Activated naive CD4-positive, alpha-beta T cell treated with anti-CD3 and anti-CD28 coated beads, Interleukin-2, amount 50 U/mL, for 16 hours (primary cell): ENCODE results near the gene MRPL54.

Source experiments
- DNase-seq: peaks from one replicate; pipeline ENCODE4 v3.0.0-alpha.2; 2020

MRPL54 gene

DNA sequence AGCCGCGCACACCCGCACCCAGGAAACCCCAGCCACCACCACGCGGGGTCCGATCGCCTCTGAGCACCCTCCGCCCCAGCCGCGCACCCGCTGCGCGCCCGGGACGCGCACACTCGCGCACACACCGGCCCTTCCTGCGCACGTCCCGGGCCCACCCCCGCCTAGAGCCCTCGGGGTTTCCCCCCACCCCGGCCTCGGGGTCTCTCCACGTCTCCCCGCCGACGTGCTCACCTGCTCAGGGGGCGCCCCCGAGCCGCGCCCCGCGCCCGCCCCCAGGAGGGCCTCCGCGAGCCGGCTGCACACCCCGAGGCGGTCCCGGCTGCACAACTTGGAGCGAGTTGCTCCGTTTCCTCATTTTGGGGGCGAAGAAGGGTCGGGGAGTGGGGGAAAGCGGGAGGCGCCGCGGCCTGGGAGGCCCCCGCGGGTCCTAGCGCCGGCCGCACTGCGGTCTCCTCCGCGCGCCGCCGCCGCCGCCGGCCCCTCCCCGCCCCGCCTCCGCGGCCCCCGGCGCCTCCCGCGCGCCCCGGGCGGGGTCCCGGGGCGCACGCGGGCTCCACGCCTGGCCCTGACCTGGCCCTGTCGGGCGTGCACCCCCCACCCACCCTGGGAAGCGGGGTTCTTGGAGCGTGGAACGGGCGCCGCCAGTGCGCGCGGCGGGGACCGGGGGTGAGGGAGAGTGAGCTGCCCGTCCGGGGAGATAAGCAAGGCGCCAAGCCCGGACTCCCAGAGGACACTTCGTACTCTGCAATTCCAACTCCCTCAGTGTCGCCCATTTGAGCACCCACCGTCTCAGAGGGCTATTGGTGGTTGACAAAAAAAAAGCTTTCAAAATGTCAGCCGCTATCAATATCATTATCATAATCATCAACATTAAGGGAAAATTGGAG, 23.7 kb downstream of the MRPL54 start, which contains the start of gene MATK:
Gene MATK (minus strand): TSS at position 444 of the 887 bp plus-strand sequence. CDS start 1,246 bp downstream, outside the sequence.
- peak; percentile 46 for DNase-seq

DNA sequence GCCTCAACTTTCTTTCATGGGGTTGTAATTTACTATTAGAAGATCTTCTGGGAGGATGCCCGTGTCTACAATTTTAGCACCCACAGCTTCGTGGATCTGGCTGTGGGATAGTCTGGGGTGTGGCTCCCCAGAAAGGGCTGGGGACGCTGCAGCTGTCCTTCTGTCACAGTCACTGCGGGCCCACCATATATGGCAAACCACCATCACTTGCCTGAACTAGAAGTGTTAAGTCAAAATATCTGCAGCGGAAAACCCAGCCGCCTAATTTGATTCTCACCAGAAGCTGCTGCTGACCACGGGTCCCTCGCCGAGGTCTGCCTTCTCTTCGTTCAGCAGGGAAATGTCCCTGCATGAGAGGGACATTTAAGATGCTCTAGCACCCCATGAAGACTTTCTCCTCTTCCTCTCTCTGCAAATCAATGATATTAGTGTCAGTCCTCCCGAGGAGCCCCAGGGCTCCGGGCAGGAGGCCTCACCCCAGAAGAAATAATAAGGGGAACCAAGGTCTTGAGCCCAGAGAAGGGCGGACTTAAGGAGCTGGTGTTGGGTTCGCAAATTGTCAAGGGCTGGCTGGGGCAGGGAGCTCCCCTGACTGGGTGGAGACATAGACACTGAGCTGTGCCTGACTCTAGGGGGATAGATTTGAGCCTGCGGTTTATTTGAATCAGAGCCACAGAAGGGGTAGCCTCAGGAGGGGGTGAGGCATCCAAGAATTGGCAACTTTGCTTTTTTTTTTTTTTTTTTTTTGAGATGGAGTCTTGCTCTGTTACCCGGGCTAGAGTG, 26.7 kb downstream of the MRPL54 start:
- no peak for DNase-seq

DNA sequence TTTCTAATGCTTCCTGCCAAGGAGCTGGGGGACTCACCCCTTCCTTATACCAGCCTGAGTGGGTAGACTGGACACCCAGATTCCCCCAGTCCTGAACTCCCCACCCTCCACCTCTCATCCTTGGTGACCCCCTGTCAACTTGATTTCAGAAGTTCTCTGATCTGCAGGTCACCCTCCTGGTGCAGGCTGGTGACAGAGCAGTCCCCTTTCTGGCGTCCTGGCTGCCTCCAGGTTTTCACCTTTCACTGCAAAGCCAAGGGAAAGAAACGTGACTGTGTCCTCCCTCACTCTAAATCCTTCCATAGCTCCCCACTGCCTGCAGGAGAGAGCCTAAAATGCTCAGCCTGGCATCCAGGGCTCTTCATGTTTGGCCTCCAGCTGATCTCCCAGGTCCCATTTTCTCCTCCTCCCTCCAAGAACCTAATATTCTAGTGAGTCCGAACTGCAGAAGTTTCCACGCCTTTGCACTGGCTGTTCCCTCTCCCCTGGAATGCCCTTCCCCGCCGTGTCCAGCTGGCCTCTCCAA, 27.8 kb downstream of the MRPL54 start:
- DNase-seq = no peak

DNA sequence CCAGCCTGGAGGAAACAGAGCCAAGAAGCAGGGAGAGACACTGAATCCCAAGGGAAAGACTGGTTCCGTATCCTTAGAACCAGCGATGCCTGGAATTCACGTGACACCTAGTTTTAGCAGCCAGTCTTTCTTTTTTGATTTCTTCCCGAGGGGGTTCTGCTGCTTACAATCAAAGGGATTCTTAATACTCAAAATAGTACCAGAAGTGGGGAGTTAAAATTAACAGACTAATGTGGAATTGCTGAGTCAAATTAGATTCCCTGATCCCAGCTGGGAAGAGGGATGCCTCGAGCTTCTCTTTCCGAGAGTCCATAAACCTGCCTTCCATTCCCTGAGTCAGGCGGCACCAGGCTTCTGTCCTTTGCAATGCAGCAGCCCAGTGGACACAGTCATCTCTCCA, 28.5 kb downstream of the MRPL54 start:
- DNase-seq = no peak

DNA sequence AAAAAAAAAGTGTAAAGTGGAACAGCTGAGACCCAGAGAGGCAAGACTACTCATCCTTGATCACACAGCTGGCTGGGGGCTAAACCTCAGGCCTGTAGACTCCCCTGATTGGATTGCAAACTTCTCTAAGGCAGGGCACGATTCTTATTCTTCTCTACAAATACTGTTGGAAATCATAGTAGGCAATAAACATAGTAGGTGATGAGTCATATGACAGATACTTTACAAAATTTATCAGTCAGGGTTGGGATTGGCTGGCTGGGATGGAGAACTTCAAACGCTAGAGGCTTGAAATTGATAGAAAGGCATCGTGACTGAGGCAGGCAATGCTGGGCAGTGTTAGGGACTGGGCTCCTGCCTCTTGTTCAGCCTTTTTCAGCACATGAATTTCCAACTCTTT, 29.6 kb downstream of the MRPL54 start:
- DNase-seq = no peak

DNA sequence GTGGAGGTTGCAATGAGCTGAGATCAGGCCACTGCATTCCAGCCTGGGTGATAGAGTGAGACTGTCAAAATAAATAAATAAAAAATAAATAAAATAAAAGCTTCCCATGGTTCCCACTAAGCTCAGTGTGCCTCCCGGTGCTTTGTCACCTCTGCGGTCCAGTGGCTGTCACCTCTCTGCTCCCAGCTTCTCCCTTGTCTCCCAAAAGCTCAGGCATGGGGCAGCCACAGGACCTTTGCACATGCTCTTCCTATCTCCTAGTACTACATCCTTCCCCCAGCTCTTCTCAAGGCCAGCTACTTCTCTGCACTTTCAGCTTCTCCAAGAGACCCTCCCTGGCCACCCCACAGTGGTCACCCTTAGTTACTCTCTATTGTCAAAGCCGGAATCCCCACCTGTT, 31.3 kb downstream of the MRPL54 start:
- no peak for DNase-seq

DNA sequence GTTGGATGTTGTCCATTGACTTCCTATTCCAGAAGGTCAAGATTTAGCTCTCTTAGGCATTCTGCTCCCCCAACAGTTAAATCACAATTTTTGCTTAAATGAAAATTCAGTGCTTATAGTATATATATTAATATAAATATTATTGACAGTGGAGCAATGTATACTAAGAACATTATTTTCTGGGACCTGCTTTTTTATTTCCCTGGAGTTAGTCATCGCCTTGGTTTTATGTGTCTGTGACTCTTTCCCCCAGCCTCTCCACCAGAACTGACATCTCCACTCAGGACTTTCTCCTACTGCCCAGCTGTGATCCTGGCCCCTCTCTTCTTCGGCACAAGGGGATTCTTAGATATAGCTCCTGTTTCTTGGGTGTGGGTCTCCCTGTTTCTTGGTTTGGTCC, 33.9 kb downstream of the MRPL54 start:
- DNase-seq = no peak

DNA sequence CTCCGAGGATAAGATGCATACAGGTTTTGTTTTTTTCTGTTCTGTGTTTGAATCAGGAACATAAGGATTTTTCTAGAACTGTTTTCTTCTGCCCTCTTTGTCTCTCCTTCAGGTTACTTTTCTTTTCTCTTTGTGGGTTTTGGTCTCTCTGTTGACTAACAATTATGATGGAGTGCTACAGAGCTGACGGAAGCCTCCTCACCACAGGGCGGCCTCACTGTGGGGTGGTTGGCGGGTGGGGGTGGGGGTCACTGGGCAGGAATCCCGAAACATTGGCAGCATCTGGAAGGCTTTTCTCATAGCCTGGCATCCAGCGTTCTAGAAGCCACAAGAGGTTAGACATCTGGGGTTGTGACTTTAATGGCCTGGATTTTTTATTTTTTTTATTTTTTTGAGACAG, 35.7 kb downstream of the MRPL54 start:
- no peak for DNase-seq

DNA sequence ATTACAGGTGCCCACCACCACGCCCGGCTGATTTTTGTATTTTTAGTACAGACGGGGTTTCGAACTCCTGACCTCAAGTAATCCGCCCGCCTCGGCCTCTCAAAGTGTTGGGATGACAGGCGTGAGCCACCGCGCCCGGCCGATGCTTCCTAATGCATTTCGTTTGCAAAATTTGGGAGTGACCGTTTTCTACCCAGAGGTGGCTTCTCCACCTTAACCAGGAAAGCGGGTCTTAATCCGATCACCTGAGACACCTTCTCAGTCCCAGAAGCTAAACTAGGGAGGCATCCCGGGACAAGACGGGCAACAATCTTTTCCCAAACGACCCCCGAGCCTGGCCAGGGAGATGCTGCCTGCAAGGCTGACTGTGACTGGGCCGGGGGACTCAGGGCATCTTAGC, 38.5 kb downstream of the MRPL54 start:
- no peak for DNase-seq

DNA sequence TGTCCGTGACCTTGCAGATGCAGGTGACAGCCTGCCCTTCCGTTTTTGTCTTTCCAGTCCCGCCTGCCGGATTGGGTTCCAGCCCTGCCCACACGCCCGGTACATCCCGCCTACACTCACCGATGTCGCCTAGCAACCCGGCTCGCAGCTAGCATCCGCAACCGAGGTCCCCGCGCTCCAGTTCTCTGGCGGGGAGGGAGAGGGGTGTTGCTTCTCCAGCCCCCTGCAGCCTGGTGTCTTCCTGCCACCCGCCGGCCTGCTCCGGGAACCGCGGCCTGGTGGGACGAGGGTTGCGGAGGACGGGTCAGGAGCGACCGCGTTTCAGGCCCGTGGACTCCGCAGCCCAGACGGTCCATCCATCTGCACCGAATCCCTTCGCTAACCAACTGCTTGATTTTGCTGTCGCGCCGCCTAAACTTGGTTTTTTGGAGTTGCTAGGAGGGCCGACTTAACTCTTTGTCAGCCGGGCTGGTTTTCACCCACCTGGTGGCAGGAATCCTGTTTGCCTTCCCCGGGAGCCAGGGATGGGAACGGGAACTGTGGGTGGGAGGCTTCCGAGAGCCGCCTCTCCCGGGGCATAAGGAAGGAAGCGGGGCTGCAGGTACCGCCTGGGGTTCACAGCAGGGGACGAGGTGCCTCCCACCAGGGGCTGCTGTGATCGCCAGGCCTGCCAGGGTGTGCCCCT, 39.1 kb downstream of the MRPL54 start:
- peak; percentile 55 for DNase-seq

DNA sequence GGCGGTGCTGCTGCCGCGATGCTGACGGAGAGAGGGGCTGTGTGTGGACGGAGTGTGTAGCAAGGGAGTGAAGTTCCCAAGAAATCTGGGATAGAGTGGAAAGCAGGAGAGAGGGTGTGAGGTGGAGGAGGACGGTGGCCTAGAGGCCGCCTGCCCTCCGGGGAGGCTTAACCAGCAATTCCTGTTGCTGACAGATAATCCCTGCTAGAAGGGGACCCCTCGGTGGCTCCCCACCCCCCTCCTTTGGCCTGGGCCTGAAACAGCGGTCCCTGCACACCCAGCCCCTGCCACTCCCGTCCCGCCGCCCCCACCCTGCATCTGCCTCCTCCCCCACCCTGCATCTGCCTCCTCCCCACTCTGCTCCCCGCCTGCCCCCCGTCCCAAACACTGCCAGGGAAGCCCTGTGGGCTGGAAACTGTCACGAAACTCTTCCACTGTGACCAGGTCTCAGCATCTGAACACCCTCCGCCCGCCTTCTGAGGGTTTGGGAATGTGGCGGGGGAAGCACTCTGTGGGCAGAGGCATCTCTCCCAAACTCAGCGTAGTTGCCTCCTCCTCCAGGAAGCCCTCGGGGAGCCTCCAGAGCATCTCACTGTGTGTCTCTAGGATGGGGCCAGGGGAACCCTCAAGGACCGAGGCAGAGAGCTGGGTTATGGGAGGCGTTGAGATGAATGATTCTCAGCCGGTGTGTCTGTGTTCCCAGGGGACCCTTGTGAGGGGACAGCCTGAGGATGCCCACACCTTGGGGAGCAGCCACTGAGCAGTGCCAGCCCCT, 40.8 kb downstream of the MRPL54 start:
- DNase-seq = no peak

DNA sequence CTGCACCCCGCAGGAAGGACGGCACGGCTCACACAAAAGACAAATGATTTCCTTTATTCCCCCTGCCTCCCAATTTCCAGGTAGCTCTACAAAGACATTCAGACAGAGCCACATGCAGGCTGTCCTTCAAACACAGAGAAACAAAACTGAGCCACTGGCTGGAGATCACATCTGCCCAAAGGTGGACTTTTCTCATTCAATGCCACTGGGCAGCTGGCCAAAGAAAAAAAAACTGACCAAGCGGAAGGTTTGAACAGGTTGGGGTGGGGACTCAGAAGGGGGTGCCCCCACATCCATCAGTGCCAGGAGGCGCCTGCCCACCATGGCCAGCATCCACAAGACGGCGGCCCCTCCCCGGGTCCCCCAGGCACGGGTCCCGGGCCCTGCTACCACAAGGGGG, 41.5 kb downstream of the MRPL54 start:
- no peak for DNase-seq

DNA sequence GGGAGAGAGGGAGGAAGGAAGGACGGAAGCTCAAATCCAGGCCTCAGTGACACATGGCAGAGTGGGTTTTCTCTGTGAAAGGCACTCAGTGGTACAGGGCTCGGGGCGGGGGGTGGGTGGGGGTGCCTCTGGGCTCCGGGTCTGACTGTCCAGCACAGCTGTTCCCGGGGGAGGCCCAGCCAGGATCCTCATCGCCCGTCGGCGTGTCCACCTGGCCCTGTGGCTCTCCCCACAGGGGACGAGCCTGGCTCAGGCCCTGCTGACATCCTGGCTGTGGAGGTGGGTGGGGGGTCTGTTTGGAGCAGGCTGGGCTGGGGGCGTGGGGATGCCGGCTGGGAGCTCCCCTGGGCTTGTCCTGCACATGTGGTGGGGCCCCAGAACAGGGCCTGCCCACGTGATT, 41.9 kb downstream of the MRPL54 start:
- no peak for DNase-seq

DNA sequence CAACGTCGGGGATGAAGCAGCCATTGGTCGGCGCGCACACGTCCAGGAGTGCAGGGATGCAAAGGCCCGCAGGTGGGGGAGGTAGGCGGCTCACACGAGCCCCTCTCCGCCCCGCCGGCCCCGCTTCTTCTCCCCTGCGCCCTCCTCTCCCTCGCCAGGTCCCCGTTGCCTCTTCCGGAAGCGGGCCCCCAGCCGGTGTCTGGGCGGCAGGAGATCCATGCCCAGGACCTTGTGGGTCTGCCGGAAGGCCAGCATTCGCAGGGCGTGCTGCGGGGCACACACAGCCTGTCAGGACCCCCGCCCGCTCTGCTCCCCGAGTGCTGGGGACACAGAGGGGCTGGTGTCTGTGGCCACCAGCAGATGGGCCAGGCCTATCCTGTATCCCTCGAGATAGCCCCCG, 43.4 kb downstream of the MRPL54 start:
- DNase-seq = no peak

DNA sequence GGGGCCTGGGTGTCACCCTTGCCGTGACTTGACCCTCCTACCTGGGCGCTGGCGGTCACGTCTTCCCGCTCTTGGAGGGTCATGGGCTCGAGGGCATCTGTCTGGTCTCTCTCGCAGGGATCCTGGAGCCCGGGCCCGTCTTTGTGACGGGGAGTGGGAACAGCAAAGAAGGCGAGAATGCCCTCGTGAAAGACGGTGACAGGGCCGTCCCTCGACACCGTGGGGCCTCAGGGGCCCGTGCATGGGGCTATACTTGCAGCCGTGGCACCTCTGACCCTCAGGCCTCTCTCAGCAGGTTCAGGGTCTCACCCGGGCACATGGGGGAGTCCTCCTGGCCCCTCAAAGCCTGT, 44.6 kb downstream of the MRPL54 start:
- DNase-seq = no peak

DNA sequence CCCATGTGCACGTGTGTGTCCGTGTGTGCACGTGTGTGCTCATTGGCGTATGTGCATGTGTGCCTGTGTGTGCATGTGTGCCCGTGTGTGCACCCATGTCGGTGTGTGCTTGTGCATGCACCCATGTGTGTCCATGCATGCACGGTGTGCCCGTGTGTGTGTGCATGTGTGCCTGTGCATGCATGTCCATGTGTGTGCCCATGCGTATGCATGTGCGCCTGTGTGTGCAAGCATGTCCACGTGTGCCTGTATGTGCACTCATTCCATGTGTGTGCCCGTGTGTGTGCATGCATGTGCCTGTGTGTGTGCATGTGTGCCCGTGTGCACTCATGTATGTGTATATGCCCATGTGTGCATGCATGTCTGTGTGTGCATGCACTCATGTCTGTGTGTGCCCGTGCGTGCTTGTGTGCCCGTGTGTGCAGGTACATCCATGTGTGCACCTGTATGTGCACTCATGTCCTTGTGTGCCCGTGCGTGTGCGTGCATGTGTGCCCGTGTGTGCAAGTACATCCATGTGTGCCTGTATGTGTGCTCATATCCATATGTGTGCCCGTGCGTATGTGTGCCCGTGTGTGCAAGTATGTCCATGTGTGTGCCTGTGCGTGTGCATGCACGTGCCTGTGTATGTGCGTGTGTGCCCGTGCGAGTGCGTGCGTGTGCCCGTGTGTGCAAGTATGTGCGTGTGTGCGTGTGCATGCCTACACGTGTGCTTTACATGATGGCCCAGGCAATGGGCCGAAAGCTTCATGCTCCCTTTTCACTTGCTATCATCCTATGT, 45.3 kb downstream of the MRPL54 start:
- no peak for DNase-seq

DNA sequence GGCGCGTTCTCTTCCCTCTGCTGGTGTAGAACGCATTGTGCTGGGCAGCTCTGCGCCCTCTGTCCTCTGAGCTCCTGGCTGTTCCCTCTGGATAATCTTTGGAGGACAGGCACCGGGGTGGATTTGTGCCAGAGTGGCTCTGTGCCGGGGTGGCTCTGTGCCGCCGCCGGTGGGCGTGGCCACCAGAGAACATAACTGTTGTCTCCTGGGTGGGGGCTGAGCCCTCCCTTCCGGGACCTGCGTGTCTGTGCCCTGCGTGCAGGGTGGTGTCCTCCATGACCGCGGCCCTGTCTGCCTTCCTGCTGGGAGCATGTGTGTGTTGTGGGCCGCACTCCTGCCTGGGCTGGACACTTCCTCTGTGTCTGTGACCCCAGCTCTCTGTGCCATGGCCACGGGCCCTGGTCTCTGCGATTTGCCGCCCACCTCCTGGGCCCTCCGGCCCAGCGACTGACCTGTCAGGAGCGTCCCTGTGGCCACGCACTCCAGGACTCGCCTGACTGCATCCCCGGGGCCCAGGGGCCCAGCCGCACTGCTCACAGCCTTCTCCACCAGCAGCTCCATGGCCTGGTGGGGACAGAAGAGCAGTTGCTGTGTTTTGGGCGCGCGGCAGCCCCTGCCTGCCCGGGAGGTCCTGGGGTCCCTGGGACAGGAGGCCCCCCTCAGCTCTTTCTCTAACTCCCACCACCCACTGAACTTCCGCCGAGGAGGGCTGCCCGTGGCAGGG, 46.1 kb downstream of the MRPL54 start:
- no peak for DNase-seq

DNA sequence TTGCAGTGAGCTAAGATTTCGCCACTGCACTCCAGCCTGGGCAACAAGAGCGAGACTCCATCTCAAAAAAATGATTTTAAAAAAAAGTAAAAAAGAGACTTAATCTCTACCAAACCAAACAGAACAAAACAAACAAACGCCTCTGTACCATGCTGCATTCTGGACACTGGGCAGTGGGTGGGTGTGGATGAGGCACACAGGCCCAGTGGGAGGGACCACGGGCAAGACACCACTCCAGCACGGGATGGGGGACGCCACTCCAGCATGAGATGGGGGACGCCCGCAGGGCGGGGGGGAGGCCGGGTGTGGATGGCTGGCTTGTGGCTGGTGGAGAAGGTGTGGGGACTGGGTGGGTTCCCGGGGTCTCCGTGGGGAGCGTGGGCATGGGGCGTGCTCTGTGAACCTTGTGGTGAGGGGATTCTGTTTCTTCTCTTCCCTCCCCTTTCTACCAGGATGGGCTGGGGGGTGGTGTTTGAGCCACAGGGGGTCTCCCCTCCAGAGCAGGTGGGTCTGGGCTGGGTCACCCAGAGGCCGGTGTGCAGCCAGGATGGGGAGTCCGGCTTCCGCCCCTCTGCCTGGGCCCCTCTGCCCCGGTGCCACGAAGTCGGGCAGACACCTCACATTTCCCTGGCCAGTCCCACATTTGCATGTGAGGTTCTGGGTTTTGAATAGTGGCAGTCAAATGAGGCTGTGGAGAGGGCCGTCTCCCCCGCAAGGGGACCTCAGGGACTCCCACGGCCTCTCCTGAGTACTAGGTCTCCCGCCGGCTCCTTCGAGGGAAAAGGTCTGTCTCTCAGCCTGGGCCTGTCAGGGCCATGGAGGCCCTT, 47.6 kb downstream of the MRPL54 start:
- DNase-seq = no peak

DNA sequence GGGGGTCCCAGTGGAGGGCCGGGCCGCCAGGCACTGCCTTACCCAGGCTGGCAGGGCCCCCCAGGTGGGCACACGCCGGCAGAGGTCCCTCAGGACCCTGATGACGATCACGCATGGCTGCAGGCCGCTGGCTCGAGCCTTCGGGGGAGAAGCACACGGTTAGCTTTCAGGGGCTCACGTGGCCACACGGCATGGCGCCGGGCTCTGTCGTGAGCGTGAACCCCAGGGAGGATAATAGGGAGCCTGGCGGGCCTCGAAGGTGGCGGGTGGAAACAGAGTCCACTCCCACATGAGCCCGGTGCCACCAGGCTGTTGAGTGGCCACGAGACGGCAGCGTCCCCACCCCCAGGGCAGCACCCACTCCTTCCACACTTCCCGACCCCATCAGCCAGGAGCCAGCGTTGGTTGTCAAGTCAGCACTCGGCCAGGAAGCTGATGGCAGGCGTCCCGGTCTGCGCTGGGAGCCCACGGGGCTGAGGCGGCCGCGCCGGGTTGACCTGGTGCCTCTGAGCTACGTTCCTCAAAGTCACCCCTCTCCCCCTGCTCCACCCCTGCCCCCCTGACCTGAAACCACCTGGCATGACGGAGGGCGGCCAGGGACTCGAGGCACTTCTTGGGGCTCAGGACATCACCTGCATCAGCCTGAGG, 48.4 kb downstream of the MRPL54 start:
- no peak for DNase-seq
